Activated CD4-positive, CD25-positive, alpha-beta regulatory T cell treated with anti-CD3 and anti-CD28 coated beads, Interleukin-2, amount 50 U/mL, for 16 hours (primary cell): Measurements from ENCODE around the gene ZNF746.
"Not testable (repeated sequence)": the region's sequence is repeated elsewhere in the genome, so short reads cannot be mapped to it uniquely, and the experiment has no call there.

Experiments
- DNase-seq: peaks from one replicate; pipeline ENCODE4 v3.0.0-alpha.2; 2020; ENCODE audit warnings: low read depth, low spot score

Gene ZNF746

DNA sequence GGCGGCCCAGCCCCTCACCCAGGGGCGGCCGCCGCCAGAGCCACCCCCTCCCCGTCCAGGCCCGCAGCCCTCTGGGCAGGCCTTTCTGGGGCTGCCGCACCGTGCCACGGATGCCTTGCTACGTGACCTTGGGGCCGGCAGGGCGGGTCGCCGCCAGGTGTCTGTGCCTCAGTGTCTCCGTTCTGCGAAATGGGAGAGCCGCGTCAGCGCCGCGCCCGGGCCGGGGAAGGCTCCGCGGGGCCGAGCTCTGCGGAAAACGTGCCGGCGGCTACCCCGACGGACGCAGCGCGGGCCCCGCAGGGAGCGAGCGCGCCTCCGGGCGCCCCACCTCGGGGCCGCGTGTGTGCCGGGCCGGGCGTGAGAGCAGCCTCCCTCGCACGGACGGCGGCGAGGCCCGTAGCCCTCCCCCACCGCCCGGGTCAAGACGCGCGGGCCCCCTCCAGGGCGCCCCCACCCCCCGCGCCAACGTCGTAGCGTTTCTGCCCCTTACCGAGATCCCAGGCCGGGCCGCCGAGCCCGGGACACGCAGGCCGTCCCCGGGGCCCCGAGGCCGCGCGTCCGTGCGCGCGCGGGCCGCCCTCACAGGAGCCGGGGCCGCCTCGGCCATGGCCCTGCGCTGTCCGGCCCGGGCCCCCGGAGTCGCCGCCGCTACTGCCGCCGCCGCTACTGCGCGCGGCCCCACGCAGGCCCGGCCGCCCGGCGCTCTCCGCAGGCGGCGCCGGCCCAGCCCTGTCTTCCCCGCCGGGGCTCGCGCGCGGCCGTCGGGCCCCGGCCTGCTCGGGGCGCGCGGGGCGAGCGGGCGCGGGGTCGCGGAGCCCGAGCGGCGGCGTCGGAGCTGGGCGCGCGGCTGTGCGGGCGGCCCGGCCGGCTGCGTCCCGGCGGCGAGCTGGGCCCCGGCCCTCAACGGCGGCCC lies 37.8 kb downstream of the ZNF746 start:
- no peak for DNase-seq

DNA sequence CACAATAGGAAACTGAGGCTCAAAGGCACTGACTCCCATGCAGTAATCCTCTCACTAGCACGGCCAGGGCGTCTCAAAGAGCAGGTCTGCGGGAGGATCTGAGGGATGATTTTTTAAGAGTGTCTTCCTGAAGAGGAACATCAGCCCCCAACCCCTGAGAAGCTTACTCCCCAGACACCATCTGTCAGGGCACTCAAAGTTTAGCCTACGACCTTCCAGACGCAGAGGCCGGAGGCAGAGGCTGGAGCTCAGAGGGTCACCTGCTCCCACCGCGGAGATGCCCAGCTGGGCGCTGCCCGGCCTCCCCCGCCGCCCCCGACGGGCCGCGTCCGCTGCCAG lies 38.4 kb downstream of the ZNF746 start:
- no peak for DNase-seq

GRCh38 chr7:149458235-149458634 lies 39.4 kb downstream of the ZNF746 start:
- no peak for DNase-seq

DNA sequence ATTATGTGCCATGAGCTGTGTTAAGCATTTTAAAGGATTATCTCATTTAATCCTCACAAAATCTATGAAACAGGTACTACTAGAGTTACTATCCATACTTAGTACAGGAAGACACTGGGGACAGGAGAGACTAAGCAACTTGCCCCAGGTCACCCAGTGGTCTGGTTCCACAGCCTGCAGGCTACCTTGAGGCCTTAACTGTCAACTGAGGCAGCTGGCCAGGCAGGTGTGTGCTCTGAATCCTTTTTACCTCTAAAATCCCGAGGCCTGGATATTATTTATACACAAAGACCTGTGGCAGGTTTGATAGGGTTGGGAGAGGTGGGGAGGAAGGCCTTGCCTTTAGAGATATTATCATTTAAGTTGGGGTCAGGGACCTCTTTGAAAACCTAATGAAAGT lies 39.8 kb downstream of the ZNF746 start:
- no peak for DNase-seq

GRCh38 chr7:149456506-149457421 lies 40.8 kb downstream of the ZNF746 start:
- no peak for DNase-seq

DNA sequence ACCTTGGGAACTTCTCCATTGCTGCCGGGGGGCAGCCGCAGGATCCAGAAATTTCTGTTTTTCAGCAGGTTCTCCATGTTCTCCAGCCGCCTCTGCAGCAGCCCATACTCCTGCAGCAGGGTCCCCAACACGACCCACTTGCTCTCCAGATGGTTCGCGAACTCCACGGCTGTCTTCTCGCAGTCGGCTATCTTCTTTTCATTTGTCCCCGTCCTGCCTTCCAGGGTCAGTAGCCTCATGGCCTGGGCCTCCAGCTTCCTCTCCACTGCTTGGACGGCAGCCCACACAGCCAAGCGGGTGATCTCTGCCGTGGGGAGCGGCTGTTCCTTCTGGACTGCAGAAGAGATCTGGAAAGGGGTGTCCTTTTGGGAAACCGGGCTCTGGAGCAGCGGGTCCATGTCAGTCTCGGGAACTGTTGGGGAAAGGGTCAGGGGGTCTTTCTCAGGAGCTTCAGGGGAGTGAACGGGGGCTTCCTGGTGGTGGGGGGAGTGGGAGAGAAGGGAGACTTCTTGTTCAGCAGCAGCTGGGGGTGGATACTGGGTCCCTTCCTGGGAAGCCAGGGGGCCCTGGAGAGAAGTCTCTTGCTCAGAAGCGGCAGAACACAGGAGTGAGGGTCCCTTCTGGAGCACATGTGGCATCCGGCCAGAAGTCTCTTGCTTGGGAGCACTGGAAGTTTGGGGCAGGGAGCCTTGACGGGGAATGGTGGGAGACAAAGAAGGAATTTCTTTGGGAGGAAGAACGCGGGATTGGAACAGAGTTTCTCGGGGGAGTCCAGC lies 42.2 kb downstream of the ZNF746 start:
- no peak for DNase-seq

GRCh38 chr7:149454750-149455149 lies 42.9 kb downstream of the ZNF746 start:
- DNase-seq = no peak

- DNase-seq = no peak
These were observed 43.6 kb downstream of the ZNF746 start for GRCh38 chr7:149454006-149454405.

GRCh38 chr7:149450821-149451220 lies 46.8 kb downstream of the ZNF746 start:
- DNase-seq = no peak

DNA sequence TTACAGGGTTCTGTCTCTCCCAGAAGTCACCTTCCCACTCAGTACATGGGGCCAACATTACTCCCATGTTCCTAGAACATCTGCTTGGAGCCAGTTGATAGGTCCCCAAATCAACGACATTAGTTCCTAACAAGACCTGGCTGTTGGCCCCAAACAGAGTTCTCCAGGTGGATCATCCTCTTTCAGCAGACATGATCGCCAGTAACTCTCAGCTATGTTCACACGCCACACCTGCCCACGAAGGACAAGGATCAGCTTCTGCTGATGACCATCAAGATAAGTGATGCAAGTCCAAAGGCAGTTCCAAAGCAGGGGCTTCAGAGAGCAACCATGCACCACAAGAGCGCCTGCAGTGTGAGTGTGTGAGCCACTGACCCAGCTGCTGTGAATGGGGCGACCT lies 47.7 kb downstream of the ZNF746 start:
- no peak for DNase-seq

DNA sequence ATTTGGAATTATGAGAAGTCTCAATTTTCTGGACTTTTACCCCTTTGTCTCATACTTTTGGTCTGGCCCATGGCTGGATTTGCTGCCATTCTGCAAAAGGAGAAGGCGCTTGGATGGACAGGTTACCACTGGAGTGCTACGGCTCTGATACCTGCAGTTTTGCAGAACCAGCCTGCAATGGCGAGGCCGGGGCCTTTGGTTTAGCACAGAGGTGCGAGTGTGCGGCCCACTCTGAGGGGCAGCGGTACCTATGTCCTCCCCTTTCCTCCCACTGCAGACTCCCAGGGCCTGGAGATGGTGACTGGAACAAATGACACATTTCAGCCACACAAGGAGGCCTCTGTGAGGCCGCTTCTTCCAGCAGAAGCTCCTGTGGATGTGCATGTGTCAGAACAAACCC lies 48.6 kb downstream of the ZNF746 start:
- DNase-seq = no peak

GRCh38 chr7:149446026-149446425 lies 51.6 kb downstream of the ZNF746 start:
- DNase-seq = not testable (repeated sequence)

DNA sequence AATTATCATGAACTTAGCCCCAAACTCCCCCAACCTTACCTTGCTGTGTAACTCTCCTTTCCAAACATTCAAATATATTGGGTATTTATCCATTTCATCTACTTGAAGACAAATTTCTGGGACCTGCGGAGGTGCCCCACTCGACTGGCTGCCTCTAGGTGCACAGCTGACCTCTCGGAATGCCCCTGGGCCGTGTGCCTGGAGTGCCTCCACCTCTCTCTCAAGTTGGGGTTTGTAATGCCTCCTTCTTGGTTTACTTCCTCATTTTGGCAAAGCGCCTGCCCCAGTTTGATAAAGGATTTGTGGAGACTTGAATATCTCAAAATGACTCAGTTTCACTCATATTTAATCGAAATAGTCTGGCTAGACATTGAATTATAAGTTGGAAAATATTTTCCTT lies 53.3 kb downstream of the ZNF746 start:
- DNase-seq = no peak

DNA sequence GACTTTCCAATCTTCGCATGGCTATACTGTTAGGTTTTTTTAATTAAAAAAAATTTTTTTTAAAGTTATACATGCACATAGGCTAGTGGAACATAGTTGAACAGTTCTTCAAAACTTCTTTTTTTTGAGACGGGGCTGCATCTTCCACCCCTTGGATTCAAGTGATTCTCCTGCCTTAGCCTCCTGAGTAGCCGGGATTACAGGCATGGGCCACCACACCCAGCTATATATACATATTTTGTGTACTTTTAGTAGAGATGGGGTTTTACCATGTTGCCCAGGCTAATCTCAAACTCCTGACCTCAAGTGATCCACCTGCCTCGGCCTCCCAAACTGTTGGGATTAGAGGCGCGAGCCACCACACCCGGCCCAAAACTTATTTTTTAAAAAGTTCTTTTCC lies 54.1 kb downstream of the ZNF746 start:
- DNase-seq = no peak

- DNase-seq = no peak
These were observed 54.7 kb downstream of the ZNF746 start for GRCh38 chr7:149442924-149443323.

DNA sequence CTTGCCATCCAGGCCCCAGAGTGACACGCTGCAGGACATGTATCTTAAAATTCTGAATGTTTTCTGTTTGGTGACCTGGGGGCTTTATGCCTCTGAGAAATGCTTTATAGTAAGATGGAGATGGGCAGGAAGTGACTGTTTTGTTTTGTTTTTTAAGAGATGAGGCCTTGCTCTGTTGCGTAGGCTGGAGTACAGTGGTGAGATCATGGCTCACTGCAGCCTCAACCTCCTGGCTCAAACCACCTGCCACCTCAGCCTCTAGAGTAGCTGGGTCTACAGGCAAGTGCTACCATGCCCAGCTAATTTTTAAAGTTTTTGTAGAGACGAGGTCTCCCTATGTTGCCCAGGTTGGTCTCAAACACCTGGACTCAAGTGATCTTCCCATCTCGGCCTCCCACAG lies 57.4 kb downstream of the ZNF746 start:
- DNase-seq = no peak

DNA sequence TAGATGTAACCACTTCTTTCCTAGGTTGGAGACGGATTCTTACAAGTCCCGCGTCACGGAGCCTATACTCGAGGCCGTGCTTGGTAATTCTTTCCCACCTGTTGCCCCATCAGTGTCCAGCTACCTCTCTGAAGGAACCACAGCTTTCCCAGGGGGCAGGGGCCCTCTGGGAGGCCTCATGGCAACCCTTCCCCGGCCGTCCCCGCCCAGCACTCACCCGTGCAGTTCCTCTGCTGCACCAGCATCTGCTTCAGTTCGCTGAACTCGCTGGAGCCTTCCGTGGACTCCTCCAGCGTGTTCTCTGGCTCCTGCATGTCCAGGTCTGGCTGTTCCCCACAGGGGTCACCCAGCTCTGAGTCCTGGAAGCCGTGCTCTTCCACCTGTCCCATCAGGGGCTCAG lies 61.3 kb downstream of the ZNF746 start:
- DNase-seq = no peak

DNA sequence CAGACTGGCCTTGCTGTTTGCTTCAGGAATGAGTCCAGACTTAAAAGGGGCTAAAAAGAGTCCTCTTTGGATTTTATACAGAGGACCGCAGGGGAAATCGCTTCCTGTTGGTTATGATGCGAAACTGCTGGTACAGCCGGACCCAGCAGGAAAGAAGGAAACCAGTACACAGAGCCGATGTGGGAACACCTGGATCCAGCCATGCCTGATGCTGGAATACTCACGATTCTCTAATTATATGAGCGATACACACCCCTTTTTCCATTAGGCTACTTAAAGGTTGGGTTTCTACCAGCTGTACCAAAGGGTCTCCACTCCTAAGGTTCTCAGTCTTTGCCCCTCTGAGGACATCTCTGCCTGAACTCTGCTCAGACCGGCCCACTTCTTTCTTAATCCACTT lies 64.5 kb downstream of the ZNF746 start:
- no peak for DNase-seq

GRCh38 chr7:149432121-149432691 lies 65.4 kb downstream of the ZNF746 start:
- no peak for DNase-seq

GRCh38 chr7:149431486-149432120 lies 66.0 kb downstream of the ZNF746 start:
- DNase-seq = no peak

- no peak for DNase-seq
These were observed 67.4 kb downstream of the ZNF746 start for GRCh38 chr7:149430192-149430591.
